ENCODE data around the gene SEC16B. TPM values are rescaled to one million over a fixed set of nuclear protein-coding genes. Genes with fewer than 3 reads are reported as not detected.

The SEC16B gene
- total and polyA plus RNA-seq, 9 of the 15 experiments (the other 6 are each of a cell fraction or from before 2014, with no cell fraction given), result not detected

GRCh38 chr1:177979272-177979671, 9.4 kb upstream of the SEC16B start:
- no peak overlapping the region for H3K27ac ChIP-seq (ENCODE audit: extremely low read depth, low read depth, low read length)
- no peaks in the 10 kb centered on the region for H3K4me1 ChIP-seq (replicated peaks in 1 of 2; ENCODE audit: control insufficient read depth in 2 of 2, insufficient read depth in 2 of 2, low read length in 2 of 2)
- DNase-seq (ENCODE audit: extremely low read depth in 1 of 4, low spot score in 3 of 4), result no peak
- no peaks in the 10 kb centered on the region for H4K20me1 ChIP-seq (replicated peaks; ENCODE audit: control insufficient read depth, insufficient read depth, low read length)
- no peaks in the 10 kb centered on the region for H3K9me1 ChIP-seq (ENCODE audit: control insufficient read depth, insufficient read depth, low read length)
- H3K4me2 ChIP-seq (ENCODE audit: insufficient read depth, low read length), result no peak overlapping the region
- CTCF ChIA-PET (ENCODE audit: low intra/inter-chr PET ratio), result no interaction called here
- POLR2A ChIA-PET, result no interaction called here
- no peaks in the 10 kb centered on the region for H3K79me2 ChIP-seq (ENCODE audit: control insufficient read depth, insufficient read depth, low read length)
- intact Hi-C loops (cut with micrococcal nuclease), result no loop called here
- no peak overlapping the region for H2AFZ ChIP-seq (ENCODE audit: low read depth, low read length)
- H3K9me3 ChIP-seq (replicated peaks; ENCODE audit: control insufficient read depth, insufficient read depth, low read depth, low read length), result no peaks in the 10 kb centered on the region
- TF ChIP-seq HMG20B (CRISPR knock-in tag; IDR thresholded peaks at IDR 0.05) (no peak), ZNF134 (CRISPR knock-in tag; conservative IDR thresholded peaks at IDR 0.05) (no peak), SIX5 (IDR thresholded peaks at IDR 0.05; ENCODE audit: borderline replicate concordance in 1 of 2, insufficient read depth in 1 of 2, low read depth in 1 of 2, low read length in 2 of 2) (no peak), ADNP (tag; IDR thresholded peaks at IDR 0.05) (no peak), KHSRP (IDR thresholded peaks at IDR 0.05) (no peak), RBM22 (IDR thresholded peaks at IDR 0.05; ENCODE audit: low read depth, low read length, poor library complexity, severe bottlenecking) (no peak), PRMT5 (CRISPR knock-in tag; IDR thresholded peaks at IDR 0.05) (no peak), YY1 (IDR thresholded peaks at IDR 0.05; ENCODE audit: borderline replicate concordance in 1 of 3, control insufficient read depth in 1 of 3, extremely low read depth in 1 of 3, insufficient read depth in 3 of 3, insufficient read length in 1 of 3, insufficient replicate concordance in 2 of 3, low read depth in 1 of 3, low read length in 2 of 3) (no peak), KLF13 (tag; IDR thresholded peaks at IDR 0.05; ENCODE audit: borderline replicate concordance, low read depth) (no peak), ESRRB (CRISPR knock-in tag; IDR thresholded peaks at IDR 0.05; ENCODE audit: borderline replicate concordance) (no peak), NFIX (CRISPR knock-in tag; IDR thresholded peaks at IDR 0.05; ENCODE audit: low read depth) (no peak), MIER1 (IDR thresholded peaks at IDR 0.05; ENCODE audit: low read depth) (no peak), ZNF12 (CRISPR knock-in tag; IDR thresholded peaks at IDR 0.05) (no peak), XRCC4 (IDR thresholded peaks at IDR 0.05; ENCODE audit: extremely low read depth, insufficient read depth, insufficient read length) (no peak)
- TF ChIP-seq, protein P1, sequence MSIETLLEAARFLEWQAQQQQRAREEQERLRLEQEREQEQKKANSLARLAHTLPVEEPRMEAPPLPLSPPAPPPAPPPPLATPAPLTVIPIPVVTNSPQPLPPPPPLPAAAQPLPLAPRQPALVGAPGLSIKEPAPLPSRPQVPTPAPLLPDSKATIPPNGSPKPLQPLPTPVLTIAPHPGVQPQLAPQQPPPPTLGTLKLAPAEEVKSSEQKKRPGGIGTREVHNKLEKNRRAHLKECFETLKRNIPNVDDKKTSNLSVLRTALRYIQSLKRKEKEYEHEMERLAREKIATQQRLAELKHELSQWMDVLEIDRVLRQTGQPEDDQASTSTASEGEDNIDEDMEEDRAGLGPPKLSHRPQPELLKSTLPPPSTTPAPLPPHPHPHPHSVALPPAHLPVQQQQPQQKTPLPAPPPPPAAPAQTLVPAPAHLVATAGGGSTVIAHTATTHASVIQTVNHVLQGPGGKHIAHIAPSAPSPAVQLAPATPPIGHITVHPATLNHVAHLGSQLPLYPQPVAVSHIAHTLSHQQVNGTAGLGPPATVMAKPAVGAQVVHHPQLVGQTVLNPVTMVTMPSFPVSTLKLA (conservative IDR thresholded peaks at IDR 0.05), result no peak
- TF ChIP-seq, protein P2, sequence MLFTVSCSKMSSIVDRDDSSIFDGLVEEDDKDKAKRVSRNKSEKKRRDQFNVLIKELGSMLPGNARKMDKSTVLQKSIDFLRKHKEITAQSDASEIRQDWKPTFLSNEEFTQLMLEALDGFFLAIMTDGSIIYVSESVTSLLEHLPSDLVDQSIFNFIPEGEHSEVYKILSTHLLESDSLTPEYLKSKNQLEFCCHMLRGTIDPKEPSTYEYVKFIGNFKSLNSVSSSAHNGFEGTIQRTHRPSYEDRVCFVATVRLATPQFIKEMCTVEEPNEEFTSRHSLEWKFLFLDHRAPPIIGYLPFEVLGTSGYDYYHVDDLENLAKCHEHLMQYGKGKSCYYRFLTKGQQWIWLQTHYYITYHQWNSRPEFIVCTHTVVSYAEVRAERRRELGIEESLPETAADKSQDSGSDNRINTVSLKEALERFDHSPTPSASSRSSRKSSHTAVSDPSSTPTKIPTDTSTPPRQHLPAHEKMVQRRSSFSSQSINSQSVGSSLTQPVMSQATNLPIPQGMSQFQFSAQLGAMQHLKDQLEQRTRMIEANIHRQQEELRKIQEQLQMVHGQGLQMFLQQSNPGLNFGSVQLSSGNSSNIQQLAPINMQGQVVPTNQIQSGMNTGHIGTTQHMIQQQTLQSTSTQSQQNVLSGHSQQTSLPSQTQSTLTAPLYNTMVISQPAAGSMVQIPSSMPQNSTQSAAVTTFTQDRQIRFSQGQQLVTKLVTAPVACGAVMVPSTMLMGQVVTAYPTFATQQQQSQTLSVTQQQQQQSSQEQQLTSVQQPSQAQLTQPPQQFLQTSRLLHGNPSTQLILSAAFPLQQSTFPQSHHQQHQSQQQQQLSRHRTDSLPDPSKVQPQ (CRISPR knock-in tag; IDR thresholded peaks at IDR 0.05; ENCODE audit: borderline replicate concordance), result no peak
- no peak for ATAC-seq
- in situ Hi-C loops (cut with MboI), result no loop called here
- no peaks in the 10 kb centered on the region for H3K36me3 ChIP-seq (ENCODE audit: control insufficient read depth, insufficient read depth, low read length)
- H3K27me3 ChIP-seq (ENCODE audit: control insufficient read depth in 2 of 2, insufficient read depth in 2 of 2, low read length in 2 of 2), result no peaks in the 10 kb centered on the region
- BruUV-seq (replicated peaks), result no TSS peak
- H3K4me3 ChIP-seq, result no peak overlapping the region
- no peak overlapping the region for H3K9ac ChIP-seq (ENCODE audit: insufficient read depth in 1 of 2, low read depth in 2 of 2, low read length in 2 of 2)
- FAIRE-seq, result no peak
- 0% methylated on average over 1 of the region's 1 CpG for WGBS (ENCODE audit: insufficient coverage, low coverage, missing lambda C conversion rate)

Data from K562 (cell line).